SK-N-SH treated with all-trans-retinoic acid at 6 μM for 48 hours (cell line): ENCODE measurements around the gene DEAF1.
"Not testable (repeated sequence)": the region's sequence is repeated elsewhere in the genome, so short reads cannot be mapped to it uniquely, and the experiment has no call there.

Experiments
- ARNTL ChIP-seq: fragments of 450-650 bp; formaldehyde crosslinking; IDR thresholded peaks from 2 replicates; pipeline ENCODE4 v1.5.0; 2020; ENCODE audit warnings: low read depth, mild to moderate bottlenecking, moderate library complexity, borderline replicate concordance
- ISL1 ChIP-seq: fragments of 250-450 bp; sonication (Bioruptor Pico); IDR thresholded peaks from 2 replicates; pipeline ENCODE4 v2.1.2; 2022; ENCODE audit warnings: mild to moderate bottlenecking, moderate library complexity
- ZNF8 ChIP-seq: fragments of 450-650 bp; formaldehyde crosslinking; IDR thresholded peaks from 2 replicates; pipeline ENCODE4 v1.5.0; 2020; ENCODE audit warnings: mild to moderate bottlenecking, moderate library complexity

DNA sequence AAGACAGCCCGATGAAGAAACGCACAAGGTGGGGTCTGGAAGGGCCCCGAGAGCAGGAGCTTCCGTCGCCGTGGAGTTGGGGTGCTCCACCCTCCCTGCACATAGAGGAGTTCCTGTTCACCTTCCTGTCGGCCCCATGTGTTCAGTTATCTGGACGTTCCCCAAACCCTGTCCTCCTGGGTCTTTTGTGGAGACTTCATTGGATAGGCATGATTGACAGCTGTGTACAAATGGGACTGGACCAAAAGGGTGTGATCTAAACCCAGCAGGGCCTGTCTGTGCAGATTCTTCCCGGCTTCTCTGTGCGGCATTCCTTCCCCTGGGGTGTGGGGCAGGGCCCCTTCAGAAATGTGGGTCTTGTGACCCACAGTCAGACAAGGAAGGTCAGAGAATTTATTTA is 42.9 kb upstream of the DEAF1 start:
- not testable (repeated sequence) for TF ChIP-seq ARNTL, ISL1, ZNF8 (CRISPR knock-in tag)
